HUES48 (cell line): ENCODE measurements around the gene PKIG.
"Not testable (repeated sequence)": the region's sequence is repeated elsewhere in the genome, so short reads cannot be mapped to it uniquely, and the experiment has no call there.

ENCODE experiments used
- H3K27ac ChIP-seq: one replicate; pipeline ENCODE4 v1.7.0; 2013; ENCODE audit warnings: low read depth, low read length, inconsistent platforms
- H3K27me3 ChIP-seq: 2 replicates; pipeline ENCODE4 v1.6.1; 2013; ENCODE audit warnings: mild to moderate bottlenecking, low read length; ENCODE audit not compliant: control insufficient read depth, insufficient read depth
- H3K36me3 ChIP-seq: 2 replicates; pipeline ENCODE4 v1.6.1; 2013; ENCODE audit warnings: low read length; ENCODE audit not compliant: control insufficient read depth, insufficient read depth
- H3K4me1 ChIP-seq: 2 replicates; pipeline ENCODE4 v1.6.1; 2013; ENCODE audit warnings: mild to moderate bottlenecking, low read length; ENCODE audit not compliant: control insufficient read depth, insufficient read depth
- H3K4me3 ChIP-seq: 2 replicates; pipeline ENCODE4 v1.5.1; 2013; ENCODE audit warnings: mild to moderate bottlenecking, low read depth, low read length
- H3K9ac ChIP-seq: 2 replicates; pipeline ENCODE4 v1.6.1; 2013; ENCODE audit warnings: mild to moderate bottlenecking, low read depth, low read length, moderate library complexity
- H3K9me3 ChIP-seq: 2 replicates; pipeline ENCODE4 v1.6.1; 2013; ENCODE audit warnings: low read length; ENCODE audit not compliant: control insufficient read depth, insufficient read depth

The PKIG gene

DNA sequence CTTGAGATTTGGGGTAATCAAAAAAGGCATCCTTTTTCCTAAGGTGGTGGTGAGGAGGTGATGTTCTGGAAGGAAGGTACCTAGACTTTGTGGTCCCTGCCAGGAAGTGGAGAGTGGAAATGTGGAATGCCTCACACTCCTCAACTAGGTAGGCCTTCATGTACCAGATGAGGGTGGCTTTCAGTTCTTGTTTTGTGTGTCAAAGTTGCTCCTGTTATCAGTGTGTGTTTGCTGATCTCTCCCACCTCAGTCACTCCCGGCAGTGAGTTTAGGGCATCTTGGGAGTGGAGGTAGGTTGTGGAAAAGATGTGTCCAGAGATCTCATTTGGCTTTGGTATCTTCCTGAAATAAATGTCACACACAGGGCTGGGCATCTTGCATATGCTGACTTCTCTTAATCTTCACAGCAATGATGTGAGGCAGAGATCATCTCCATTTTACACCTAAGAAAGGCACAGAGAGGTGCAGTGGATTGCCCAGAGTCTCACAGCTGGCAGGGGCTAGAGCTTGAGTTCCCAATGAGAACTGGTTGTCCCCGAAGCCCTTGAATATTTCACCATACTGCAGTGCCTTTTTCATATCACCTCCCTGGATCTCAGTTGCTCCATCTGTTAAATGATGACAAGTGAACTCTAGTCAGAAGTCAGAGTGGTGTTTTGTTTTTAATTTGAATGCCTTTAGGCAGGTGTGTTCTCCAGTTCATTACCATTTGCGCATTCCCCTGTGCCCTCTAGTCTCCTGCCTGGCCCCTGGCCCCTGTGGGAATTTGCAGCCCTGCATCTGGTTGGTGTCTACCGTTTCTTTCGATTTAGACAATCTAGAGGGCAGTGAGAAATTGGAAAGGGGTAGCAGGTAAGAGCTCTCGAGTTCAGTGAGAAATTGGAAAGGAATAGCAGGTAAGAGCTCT is 2.9 kb downstream of the PKIG start:
- Histone ChIP-seq H3K9ac (no peak overlapping the region), H3K4me3 (no peak overlapping the region), H3K9me3 (no peaks in the 10 kb centered on the region), H3K4me1 (peaks cover 16% of the 10 kb centered on the region), H3K36me3 (no peaks in the 10 kb centered on the region), H3K27ac (no peak overlapping the region), H3K27me3 (no peaks in the 10 kb centered on the region)

- Histone ChIP-seq H3K9me3 (no peaks in the 10 kb centered on the region), H3K9ac (no peak overlapping the region), H3K4me3 (no peak overlapping the region), H3K36me3 (no peaks in the 10 kb centered on the region), H3K27ac (no peak overlapping the region), H3K27me3 (no peaks in the 10 kb centered on the region), H3K4me1 (peaks cover 16% of the 10 kb centered on the region)
Measured at GRCh38 chr20:44586289-44586911, 4.0 kb downstream of the PKIG start.

- Histone ChIP-seq H3K9ac (no peak overlapping the region), H3K27ac (no peak overlapping the region), H3K4me3 (no peak overlapping the region), H3K36me3 (no peaks in the 10 kb centered on the region), H3K9me3 (no peaks in the 10 kb centered on the region), H3K4me1 (peaks cover 16% of the 10 kb centered on the region), H3K27me3 (no peaks in the 10 kb centered on the region)
Measured at GRCh38 chr20:44587035-44587980, 4.9 kb downstream of the PKIG start.

DNA sequence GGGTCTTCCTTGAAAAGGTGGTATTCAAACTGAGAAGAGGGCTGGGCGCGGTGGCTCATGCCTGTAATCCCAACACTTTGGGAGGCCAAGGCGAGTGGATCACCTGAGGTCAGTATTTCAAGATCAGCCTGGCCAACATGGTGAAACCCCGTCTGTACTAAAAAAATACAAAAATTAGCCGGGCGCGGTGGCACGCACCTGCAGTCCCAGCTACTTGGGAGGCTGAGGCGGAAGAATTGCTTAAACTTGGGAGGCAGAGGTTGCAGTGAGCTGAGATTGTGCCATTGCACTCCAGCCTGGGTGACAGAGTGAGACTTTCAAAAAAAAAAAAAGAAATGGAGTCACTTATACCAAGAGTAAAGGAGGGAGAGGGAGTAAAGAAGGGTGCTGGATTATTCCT is 5.9 kb downstream of the PKIG start:
- H3K4me3 ChIP-seq, H3K27me3 ChIP-seq, H3K9ac ChIP-seq, H3K9me3 ChIP-seq, H3K36me3 ChIP-seq, H3K27ac ChIP-seq: not testable (repeated sequence)
- H3K4me1 ChIP-seq: peaks cover 16% of the 10 kb centered on the region

- no peaks in the 10 kb centered on the region for H3K27me3 ChIP-seq
- no peak overlapping the region for H3K27ac ChIP-seq
- no peaks in the 10 kb centered on the region for H3K9me3 ChIP-seq
- H3K4me1 ChIP-seq: peaks cover 16% of the 10 kb centered on the region
- no peaks in the 10 kb centered on the region for H3K36me3 ChIP-seq
- no peak overlapping the region for H3K9ac ChIP-seq
- H3K4me3 ChIP-seq: no peak overlapping the region
Measured at GRCh38 chr20:44589537-44589936, 7.2 kb downstream of the PKIG start.

DNA sequence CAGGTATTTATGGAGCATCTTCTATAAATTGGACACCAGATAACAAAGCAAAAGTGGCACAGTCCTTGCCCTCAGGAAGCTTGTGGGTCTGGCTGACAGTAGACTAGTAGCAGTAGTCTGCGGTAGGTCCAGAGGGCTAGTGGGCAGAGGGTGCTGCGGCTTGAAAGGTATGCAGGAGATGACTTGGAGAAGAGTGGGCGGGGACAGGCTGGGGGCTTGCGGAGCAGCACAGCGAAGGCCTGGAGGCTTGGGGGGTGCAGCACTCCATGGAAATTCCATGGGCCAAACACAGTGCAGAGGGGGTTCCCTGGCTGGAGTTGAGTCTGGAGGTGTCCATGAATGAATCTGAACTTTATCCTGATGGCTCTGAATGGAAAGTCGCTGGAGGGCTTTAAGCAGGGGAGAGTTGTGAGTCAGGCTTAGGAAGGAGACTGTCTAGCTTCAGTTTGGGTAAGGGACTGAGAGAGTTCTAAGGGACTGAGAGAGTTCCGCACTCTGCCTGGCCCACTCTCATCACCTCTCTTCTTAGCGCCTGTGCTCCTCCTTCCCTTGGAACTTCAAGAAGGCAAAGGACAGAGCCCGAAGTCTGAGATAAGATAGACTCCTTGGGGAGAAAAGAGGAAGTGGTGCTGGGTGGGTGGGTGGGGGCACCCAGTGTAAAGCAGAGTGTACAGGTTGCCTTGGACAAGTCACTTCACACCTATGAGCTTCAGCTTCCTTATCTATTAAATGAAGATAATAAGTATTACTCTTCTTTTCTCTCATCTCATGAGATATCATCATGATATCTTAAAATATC is 8.8 kb downstream of the PKIG start:
- Histone ChIP-seq H3K27me3 (no peaks in the 10 kb centered on the region), H3K4me1 (peaks cover 3% of the 10 kb centered on the region), H3K9me3 (no peaks in the 10 kb centered on the region), H3K4me3 (no peak overlapping the region), H3K9ac (no peak overlapping the region), H3K36me3 (no peaks in the 10 kb centered on the region), H3K27ac (no peak overlapping the region)

GRCh38 chr20:44592366-44592765 is 10.0 kb downstream of the PKIG start:
- Histone ChIP-seq H3K9ac (no peak overlapping the region), H3K9me3 (no peaks in the 10 kb centered on the region), H3K4me3 (no peak overlapping the region), H3K4me1 (peaks cover 13% of the 10 kb centered on the region), H3K27ac (no peak overlapping the region), H3K27me3 (no peaks in the 10 kb centered on the region), H3K36me3 (no peaks in the 10 kb centered on the region)

GRCh38 chr20:44593751-44594150 is 11.4 kb downstream of the PKIG start:
- H3K36me3 ChIP-seq: no peaks in the 10 kb centered on the region
- H3K27me3 ChIP-seq: no peaks in the 10 kb centered on the region
- H3K27ac ChIP-seq: no peak overlapping the region
- H3K9me3 ChIP-seq: no peaks in the 10 kb centered on the region
- peaks cover 24% of the 10 kb centered on the region for H3K4me1 ChIP-seq
- no peak overlapping the region for H3K4me3 ChIP-seq
- H3K9ac ChIP-seq: no peak overlapping the region

- no peak overlapping the region for H3K27ac ChIP-seq
- peaks cover 24% of the 10 kb centered on the region for H3K4me1 ChIP-seq
- H3K36me3 ChIP-seq: no peaks in the 10 kb centered on the region
- H3K9me3 ChIP-seq: no peaks in the 10 kb centered on the region
- no peak overlapping the region for H3K9ac ChIP-seq
- no peaks in the 10 kb centered on the region for H3K27me3 ChIP-seq
- no peak overlapping the region for H3K4me3 ChIP-seq
Measured at GRCh38 chr20:44594730-44595129, 12.4 kb downstream of the PKIG start.

- no peaks in the 10 kb centered on the region for H3K27me3 ChIP-seq
- H3K4me1 ChIP-seq: peaks cover 24% of the 10 kb centered on the region
- no peak overlapping the region for H3K4me3 ChIP-seq
- no peaks in the 10 kb centered on the region for H3K9me3 ChIP-seq
- H3K9ac ChIP-seq: no peak overlapping the region
- H3K27ac ChIP-seq: no peak overlapping the region
- H3K36me3 ChIP-seq: no peaks in the 10 kb centered on the region
Measured at GRCh38 chr20:44596010-44596409, 13.6 kb downstream of the PKIG start.
